ENCODE measurements around the gene IDE.

GRCh38 chr10:92483539-92483938, 90.4 kb downstream of the IDE start:
- TF ChIP-seq CTCF (IDR thresholded peaks at IDR 0.05; ENCODE audit: insufficient read depth, low read length, poor library complexity, severe bottlenecking) (no peak), EZH2phosphoT487 (conservative IDR thresholded peaks at IDR 0.05; ENCODE audit: low read length) (no peak)
